K562 (cell line): ENCODE data around the gene SLC22A23.

Source experiments
- BACH1 ChIP-seq: fragments of 200-800 bp; sonication (Bioruptor generic); IDR thresholded peaks from 2 replicates; pipeline ENCODE4 v1.6.1; 2016; ENCODE audit warnings: missing genetic modification characterization, missing compliant biosample characterization
- CCNT2 ChIP-seq: IDR thresholded peaks from 2 replicates; pipeline ENCODE4 v1.6.1; 2011; ENCODE audit warnings: borderline replicate concordance, low read depth, mild to moderate bottlenecking, moderate library complexity, mixed read lengths, low read length; ENCODE audit not compliant: insufficient read length; ENCODE audit errors: extremely low read depth
- EZH2 ChIP-seq: IDR thresholded peaks from 2 replicates; pipeline ENCODE4 v1.6.1; 2012; ENCODE audit warnings: low read depth, mild to moderate bottlenecking, inconsistent platforms, low read length, borderline replicate concordance
- MECOM ChIP-seq: fragments of 250-450 bp; sonication (Bioruptor Pico); IDR thresholded peaks from 2 replicates; pipeline ENCODE4 v1.8.0; 2022; ENCODE audit warnings: inconsistent platforms
- MEF2D ChIP-seq: conservative IDR thresholded peaks from 2 replicates; pipeline ENCODE4 v1.6.1; 2016; ENCODE audit warnings: low read depth, missing genetic modification characterization, missing compliant biosample characterization
- POLR2AphosphoS5 ChIP-seq: IDR thresholded peaks from 2 replicates; pipeline ENCODE4 v1.6.1; 2011; ENCODE audit warnings: mild to moderate bottlenecking, low read depth, low read length, moderate library complexity; ENCODE audit not compliant: control insufficient read depth, insufficient read depth
- RCOR1 ChIP-seq, 2 experiments: IDR thresholded peaks; 2 replicates each; pipeline ENCODE4 v1.6.1; 2012; ENCODE audit warnings: low read depth in 2 of 2, low read length in 2 of 2, borderline replicate concordance in 1 of 2, improper control_type of control experiment in 1 of 2
- ZBTB8A ChIP-seq: fragments of 450-650 bp; IDR thresholded peaks from 2 replicates; pipeline ENCODE4 v1.6.1; 2018; ENCODE audit warnings: mild to moderate bottlenecking, moderate library complexity; ENCODE audit not compliant: partially characterized antibody
- ZFX ChIP-seq: sonication (generic); formaldehyde crosslinking; IDR thresholded peaks from 2 replicates; pipeline ENCODE4 v1.8.0; 2022; ENCODE audit warnings: mild to moderate bottlenecking, missing genetic modification reagents, moderate library complexity
- TF ChIP-seq, protein P1 (sequence below): sonication (generic); formaldehyde crosslinking; IDR thresholded peaks from 2 replicates; pipeline ENCODE4 v1.8.1; 2023; ENCODE audit warnings: mild to moderate bottlenecking, missing genetic modification reagents
- TF ChIP-seq, protein P2 (sequence below), 2 experiments: fragments of 450-650 bp; IDR thresholded peaks; 2 replicates each; pipeline ENCODE4 v1.6.1; 2016
- TF ChIP-seq, protein P3 (sequence below), 3 experiments: fragments of 200-800 bp in 1 of 3; sonication (Bioruptor generic) in 1 of 3; sonication (generic) in 1 of 3; formaldehyde crosslinking in 1 of 3; IDR thresholded peaks; 2 replicates each; pipeline versions ENCODE4 v1.6.1 to v1.8.0; 2016 to 2022; ENCODE audit warnings: mild to moderate bottlenecking in 2 of 3, missing compliant biosample characterization in 2 of 3, missing genetic modification characterization in 2 of 3, missing genetic modification reagents in 1 of 3
- TF ChIP-seq, protein P4 (sequence below), 3 experiments: IDR thresholded peaks in 2 of 3; conservative IDR thresholded peaks in 1 of 3; 2 replicates each; pipeline ENCODE4 v1.5.1; 2011 to 2012; ENCODE audit warnings: low read length in 3 of 3, mild to moderate bottlenecking in 3 of 3, control low read depth in 2 of 3, improper control_type of control experiment in 1 of 3, inconsistent platforms in 1 of 3, low read depth in 1 of 3, mixed read lengths in 1 of 3, moderate library complexity in 1 of 3; ENCODE audit not compliant: insufficient read depth in 2 of 3

DNA sequence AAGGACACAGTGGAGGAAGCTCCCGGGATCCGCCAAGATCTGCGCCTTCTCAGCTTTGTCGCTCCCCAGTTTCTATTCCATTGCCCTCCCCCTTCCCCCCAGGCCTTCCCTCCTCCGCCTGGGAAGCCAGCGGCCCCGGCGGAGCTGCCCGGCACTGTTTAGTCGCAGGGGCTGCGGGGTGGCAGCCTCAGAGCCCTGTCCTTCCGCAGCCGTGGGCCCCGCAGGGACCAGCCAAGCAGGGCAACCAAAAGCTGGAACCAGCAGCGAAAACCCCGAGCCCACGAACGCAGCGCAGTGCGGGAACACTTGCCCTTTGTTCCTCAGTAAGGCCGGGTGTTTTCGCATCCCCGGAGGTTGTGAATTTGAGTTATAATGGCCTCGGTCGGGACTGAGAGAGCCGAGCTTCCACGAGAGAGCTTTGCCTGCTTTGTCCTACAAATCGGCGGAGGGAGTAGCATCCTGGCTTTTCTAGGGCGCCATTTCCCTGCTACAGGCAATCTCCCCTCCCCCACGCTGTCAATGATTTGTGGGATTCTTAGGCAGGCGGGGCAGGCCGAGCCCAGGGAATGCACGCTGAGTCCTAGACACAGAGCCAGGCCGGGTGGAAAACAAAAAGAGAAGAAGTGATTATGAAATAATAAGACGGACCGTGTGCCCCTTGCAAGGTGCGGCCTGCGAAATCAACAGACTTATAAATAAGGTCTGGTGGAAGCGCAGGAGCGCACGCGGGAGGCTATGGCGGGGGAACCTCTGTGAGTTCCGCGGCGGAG lies 225.4 kb downstream of the SLC22A23 start:
- TF ChIP-seq BACH1 (tag) (no peak), RCOR1 (IDR thresholded peaks at IDR 0.05; ENCODE audit: borderline replicate concordance in 1 of 2, low read depth in 2 of 2, low read length in 2 of 2) (no peak), CCNT2 (no peak), POLR2AphosphoS5 (no peak), ZBTB8A (no peak), MECOM (CRISPR knock-in tag) (no peak), ZFX (CRISPR knock-in tag) (no peak), EZH2 (0 out of 2 replicates have a peak, but pooled peaks have one; percentile 73), MEF2D (no peak)
- TF ChIP-seq, protein P1, sequence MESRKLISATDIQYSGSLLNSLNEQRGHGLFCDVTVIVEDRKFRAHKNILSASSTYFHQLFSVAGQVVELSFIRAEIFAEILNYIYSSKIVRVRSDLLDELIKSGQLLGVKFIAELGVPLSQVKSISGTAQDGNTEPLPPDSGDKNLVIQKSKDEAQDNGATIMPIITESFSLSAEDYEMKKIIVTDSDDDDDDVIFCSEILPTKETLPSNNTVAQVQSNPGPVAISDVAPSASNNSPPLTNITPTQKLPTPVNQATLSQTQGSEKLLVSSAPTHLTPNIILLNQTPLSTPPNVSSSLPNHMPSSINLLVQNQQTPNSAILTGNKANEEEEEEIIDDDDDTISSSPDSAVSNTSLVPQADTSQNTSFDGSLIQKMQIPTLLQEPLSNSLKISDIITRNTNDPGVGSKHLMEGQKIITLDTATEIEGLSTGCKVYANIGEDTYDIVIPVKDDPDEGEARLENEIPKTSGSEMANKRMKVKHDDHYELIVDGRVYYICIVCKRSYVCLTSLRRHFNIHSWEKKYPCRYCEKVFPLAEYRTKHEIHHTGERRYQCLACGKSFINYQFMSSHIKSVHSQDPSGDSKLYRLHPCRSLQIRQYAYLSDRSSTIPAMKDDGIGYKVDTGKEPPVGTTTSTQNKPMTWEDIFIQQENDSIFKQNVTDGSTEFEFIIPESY (CRISPR knock-in tag): peak; percentile 33
- TF ChIP-seq, protein P2, sequence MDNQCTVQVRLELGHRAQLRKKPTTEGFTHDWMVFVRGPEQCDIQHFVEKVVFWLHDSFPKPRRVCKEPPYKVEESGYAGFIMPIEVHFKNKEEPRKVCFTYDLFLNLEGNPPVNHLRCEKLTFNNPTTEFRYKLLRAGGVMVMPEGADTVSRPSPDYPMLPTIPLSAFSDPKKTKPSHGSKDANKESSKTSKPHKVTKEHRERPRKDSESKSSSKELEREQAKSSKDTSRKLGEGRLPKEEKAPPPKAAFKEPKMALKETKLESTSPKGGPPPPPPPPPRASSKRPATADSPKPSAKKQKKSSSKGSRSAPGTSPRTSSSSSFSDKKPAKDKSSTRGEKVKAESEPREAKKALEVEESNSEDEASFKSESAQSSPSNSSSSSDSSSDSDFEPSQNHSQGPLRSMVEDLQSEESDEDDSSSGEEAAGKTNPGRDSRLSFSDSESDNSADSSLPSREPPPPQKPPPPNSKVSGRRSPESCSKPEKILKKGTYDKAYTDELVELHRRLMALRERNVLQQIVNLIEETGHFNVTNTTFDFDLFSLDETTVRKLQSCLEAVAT (IDR thresholded peaks at IDR 0.05): no peak
- TF ChIP-seq, protein P3, sequence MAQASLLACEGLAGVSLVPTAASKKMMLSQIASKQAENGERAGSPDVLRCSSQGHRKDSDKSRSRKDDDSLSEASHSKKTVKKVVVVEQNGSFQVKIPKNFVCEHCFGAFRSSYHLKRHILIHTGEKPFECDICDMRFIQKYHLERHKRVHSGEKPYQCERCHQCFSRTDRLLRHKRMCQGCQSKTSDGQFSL (CRISPR knock-in tag; IDR thresholded peaks at IDR 0.05): no peak
- TF ChIP-seq, protein P3 (tag; IDR thresholded peaks at IDR 0.05): no peak
- TF ChIP-seq, protein P4, sequence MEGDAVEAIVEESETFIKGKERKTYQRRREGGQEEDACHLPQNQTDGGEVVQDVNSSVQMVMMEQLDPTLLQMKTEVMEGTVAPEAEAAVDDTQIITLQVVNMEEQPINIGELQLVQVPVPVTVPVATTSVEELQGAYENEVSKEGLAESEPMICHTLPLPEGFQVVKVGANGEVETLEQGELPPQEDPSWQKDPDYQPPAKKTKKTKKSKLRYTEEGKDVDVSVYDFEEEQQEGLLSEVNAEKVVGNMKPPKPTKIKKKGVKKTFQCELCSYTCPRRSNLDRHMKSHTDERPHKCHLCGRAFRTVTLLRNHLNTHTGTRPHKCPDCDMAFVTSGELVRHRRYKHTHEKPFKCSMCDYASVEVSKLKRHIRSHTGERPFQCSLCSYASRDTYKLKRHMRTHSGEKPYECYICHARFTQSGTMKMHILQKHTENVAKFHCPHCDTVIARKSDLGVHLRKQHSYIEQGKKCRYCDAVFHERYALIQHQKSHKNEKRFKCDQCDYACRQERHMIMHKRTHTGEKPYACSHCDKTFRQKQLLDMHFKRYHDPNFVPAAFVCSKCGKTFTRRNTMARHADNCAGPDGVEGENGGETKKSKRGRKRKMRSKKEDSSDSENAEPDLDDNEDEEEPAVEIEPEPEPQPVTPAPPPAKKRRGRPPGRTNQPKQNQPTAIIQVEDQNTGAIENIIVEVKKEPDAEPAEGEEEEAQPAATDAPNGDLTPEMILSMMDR (IDR thresholded peaks at IDR 0.05 in 2 of 3, conservative IDR thresholded peaks at IDR 0.05 in 1 of 3; ENCODE audit: insufficient read depth in 2 of 3, low read depth in 1 of 3, low read length in 3 of 3): no peak
